A673 (cell line): ENCODE results near the gene HOXC6. TPM values are rescaled to one million over a fixed set of nuclear protein-coding genes. Genes with fewer than 3 reads are reported as not detected.

ENCODE experiments used
- BruUV-seq: library from RNA; stranded (reverse); fragments of 400-500 nt; replicated peaks from 2 replicates; lab custom pipeline; 2021; lab: Mats Ljungman, UMichigan
- CTCF ChIA-PET: fragments of 300-600 bp; sonication (Branson Sonifier 250); formaldehyde crosslinking; loops from one replicate; lab custom pipeline; 2022; ENCODE audit warnings: antibody characterized with exemption; lab: Charles Lee
- POLR2A ChIA-PET: fragments of 300-600 bp; sonication (Branson Sonifier 250); formaldehyde crosslinking; loops from one replicate; lab custom pipeline; 2022; ENCODE audit warnings: antibody characterized with exemption; ENCODE audit not compliant: low non-redundant PET; lab: Charles Lee
- DNase-seq: peaks from one replicate; pipeline ENCODE4 v3.0.0-alpha.2; 2015; ENCODE audit warnings: low spot score
- H3K27ac ChIP-seq: fragments of 200-600 bp; sonication (generic); 2 replicates; pipeline ENCODE4 v1.5.1; 2016; ENCODE audit warnings: mixed run types, low read depth, mild to moderate bottlenecking, mixed read lengths, antibody characterized with exemption, low read length; ENCODE audit not compliant: poor library complexity, severe bottlenecking
- H3K27me3 ChIP-seq: fragments of 200-600 bp; sonication (generic); replicated peaks from 2 replicates; pipeline ENCODE4 v1.6.1; 2017; ENCODE audit warnings: mixed run types, low read depth, mild to moderate bottlenecking, mixed read lengths, antibody characterized with exemption, low read length; ENCODE audit not compliant: insufficient read depth, poor library complexity
- H3K36me3 ChIP-seq: fragments of 200-600 bp; sonication (generic); 2 replicates; pipeline ENCODE4 v1.6.1; 2016; ENCODE audit warnings: mixed run types, mild to moderate bottlenecking, mixed read lengths, antibody characterized with exemption, low read length; ENCODE audit not compliant: insufficient read depth, poor library complexity, severe bottlenecking
- H3K4me1 ChIP-seq: fragments of 200-600 bp; sonication (generic); 2 replicates; pipeline ENCODE4 v1.6.1; 2017; ENCODE audit warnings: mixed run types, mild to moderate bottlenecking, mixed read lengths, antibody characterized with exemption, low read length; ENCODE audit not compliant: insufficient read depth, poor library complexity, severe bottlenecking
- H3K4me3 ChIP-seq: fragments of 200-600 bp; sonication (generic); 2 replicates; pipeline ENCODE4 v1.5.1; 2016; ENCODE audit warnings: low read depth, mixed run types, mild to moderate bottlenecking, mixed read lengths, low read length; ENCODE audit not compliant: poor library complexity, severe bottlenecking
- H3K9me3 ChIP-seq: fragments of 200-600 bp; sonication (generic); 2 replicates; pipeline ENCODE4 v1.6.1; 2016; ENCODE audit warnings: mixed run types, low read depth, mild to moderate bottlenecking, mixed read lengths, antibody characterized with exemption, low read length; ENCODE audit not compliant: poor library complexity, severe bottlenecking
- CTCF ChIP-seq: fragments of 300-800, 200-600 bp; sonication (generic); conservative IDR thresholded peaks from 2 replicates; pipeline ENCODE4 v1.5.1; 2017; ENCODE audit warnings: low read depth, mild to moderate bottlenecking, antibody characterized with exemption, low read length, moderate library complexity, mixed read lengths
- EZH2 ChIP-seq: fragments of 200-600 bp; sonication (generic); IDR thresholded peaks from 2 replicates; pipeline ENCODE4 v1.6.1; 2017; ENCODE audit warnings: borderline replicate concordance, low read depth, mild to moderate bottlenecking, mixed read lengths, antibody characterized with exemption, low read length; ENCODE audit not compliant: poor library complexity, severe bottlenecking
- intact Hi-C: fragments of 100-400 bp; cut with micrococcal nuclease; formaldehyde crosslinking; loops from one replicate; pipeline ENCODE4 v1.10.0; 2022; ENCODE audit not compliant: unreplicated experiment
- total RNA-seq: library from RNA; stranded (reverse); gene quantifications from 2 replicates; pipeline ENCODE4 v1.2.3, GENCODE V29; 2021

The HOXC6 gene
- total RNA-seq, 1 experiment from 2014 or later: 20.8 TPM

GRCh38 chr12:54058128-54058768 is 30.0 kb downstream of the HOXC6 start:
- Histone ChIP-seq H3K4me1 (peaks cover 15% of the 10 kb centered on the region), H3K27me3 (no peaks in the 10 kb centered on the region), H3K9me3 (no peaks in the 10 kb centered on the region), H3K4me3 (no peak overlapping the region), H3K27ac (no peak overlapping the region), H3K36me3 (no peaks in the 10 kb centered on the region)
- POLR2A ChIA-PET: no interaction called here
- TF ChIP-seq CTCF (no peak), EZH2 (no peak)
- CTCF ChIA-PET: no interaction called here
- intact Hi-C loops: no loop called here
- DNase-seq: no peak
- no TSS peak for BruUV-seq

- Histone ChIP-seq H3K36me3 (no peaks in the 10 kb centered on the region), H3K4me3 (no peak overlapping the region), H3K27me3 (no peaks in the 10 kb centered on the region), H3K4me1 (peaks cover 8% of the 10 kb centered on the region), H3K27ac (no peak overlapping the region), H3K9me3 (no peaks in the 10 kb centered on the region)
- POLR2A ChIA-PET: no interaction called here
- CTCF ChIA-PET: no interaction called here
- intact Hi-C loops: no loop called here
- no peak for TF ChIP-seq EZH2
- TF ChIP-seq CTCF: no peak
- no TSS peak for BruUV-seq
- no peak for DNase-seq
Observed at GRCh38 chr12:54059668-54060067, 31.4 kb downstream of the HOXC6 start.

GRCh38 chr12:54060174-54060974 is 32.1 kb downstream of the HOXC6 start:
- H3K9me3 ChIP-seq: no peaks in the 10 kb centered on the region

More at GRCh38 chr12:54060174-54060974, 32.1 kb downstream of the HOXC6 start:
- ChIA-PET POLR2A (no interaction called here), CTCF (no interaction called here)
- DNase-seq: no peak
- no peaks in the 10 kb centered on the region for H3K36me3 ChIP-seq
- BruUV-seq: no TSS peak
- intact Hi-C loops: no loop called here
- no peak overlapping the region for H3K27ac ChIP-seq
- peaks cover 5% of the 10 kb centered on the region for H3K4me1 ChIP-seq
- H3K27me3 ChIP-seq: no peaks in the 10 kb centered on the region
- TF ChIP-seq CTCF (no peak), EZH2 (no peak)
- H3K4me3 ChIP-seq: no peak overlapping the region
